Neuronal stem cell (in vitro differentiated cells): ENCODE results near the gene RNF215. TPM values are rescaled to one million over a fixed set of nuclear protein-coding genes. Genes with fewer than 3 reads are reported as not detected.

ENCODE experiments used
- small RNA-seq: library from polyadenylated mRNA; stranded (forward); fragments of <200 nt; extraction: miRNeasy Mini kit (QIAGEN cat#:217004); gene quantifications from one replicate; pipeline ENCODE3, GENCODE V24; 2013; ENCODE audit not compliant: insufficient read depth

Gene RNF215

Small RNAs within 50 kb of the gene (small RNA-seq; reads per million reads assigned to genes)
- gene AC004832.3 (not detected), gene RNU6-564P (not detected)
